Activated naive CD4-positive, alpha-beta T cell treated with anti-CD3 and anti-CD28 coated beads, Interleukin-2, amount 50 U/mL, for 16 hours (primary cell): ENCODE measurements around the gene EML1.

Experiments used
- DNase-seq: peaks from one replicate; pipeline ENCODE4 v3.0.0-alpha.2; 2020

The EML1 gene

DNA sequence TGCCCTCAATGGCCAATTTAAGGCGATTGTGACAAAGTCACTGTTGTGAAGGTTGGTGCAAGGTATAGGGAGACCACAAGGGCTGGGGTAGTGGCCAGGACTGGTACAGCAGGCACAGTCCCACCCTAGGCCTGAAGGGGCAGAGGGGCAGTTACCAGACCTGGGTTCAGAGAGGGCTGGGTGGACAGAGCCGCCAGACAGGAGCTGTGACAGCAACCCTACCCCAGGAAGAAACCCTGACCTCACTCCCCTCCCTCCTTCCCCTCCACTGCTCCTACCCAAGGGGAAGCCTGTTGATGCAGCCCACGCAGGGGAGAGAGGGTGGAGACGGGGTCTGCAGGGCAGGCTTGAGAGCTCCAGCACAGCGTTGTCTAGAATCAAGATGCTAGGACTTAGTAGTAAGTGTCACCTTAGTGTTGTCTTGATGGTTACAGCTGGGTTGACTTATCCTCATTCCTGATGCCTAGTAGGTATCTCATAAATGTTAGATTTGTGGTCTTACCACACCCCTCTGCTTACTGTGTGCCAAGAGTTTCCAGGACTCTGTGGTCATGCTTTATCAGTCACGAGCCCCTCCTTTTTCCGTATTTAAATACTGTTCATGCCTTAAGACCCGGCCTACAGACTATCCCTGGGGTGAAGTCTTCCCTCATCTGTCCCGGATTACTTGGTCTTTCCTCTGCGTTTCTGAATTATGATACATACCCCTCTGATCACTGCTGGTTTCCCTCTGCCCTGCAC lies 14.4 kb downstream of the EML1 start:
- no peak for DNase-seq

DNA sequence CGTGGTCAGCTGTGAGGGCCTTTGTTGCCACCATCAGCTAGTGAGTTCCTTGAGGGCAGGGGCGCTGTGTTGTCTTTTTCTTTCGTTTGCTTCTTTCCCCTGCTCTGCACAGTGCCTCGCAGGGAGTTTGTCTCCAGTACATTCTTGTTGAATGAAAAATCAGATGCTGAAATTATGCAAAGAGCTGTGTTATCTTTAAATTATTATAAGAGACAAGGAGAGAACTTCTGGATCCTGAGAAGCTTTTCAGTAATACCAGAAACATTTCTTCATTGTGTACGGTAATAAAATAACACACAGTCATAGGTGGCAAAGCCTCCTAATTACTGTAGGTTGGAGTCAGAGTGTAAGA lies 14.9 kb downstream of the EML1 start:
- DNase-seq, result no peak

DNA sequence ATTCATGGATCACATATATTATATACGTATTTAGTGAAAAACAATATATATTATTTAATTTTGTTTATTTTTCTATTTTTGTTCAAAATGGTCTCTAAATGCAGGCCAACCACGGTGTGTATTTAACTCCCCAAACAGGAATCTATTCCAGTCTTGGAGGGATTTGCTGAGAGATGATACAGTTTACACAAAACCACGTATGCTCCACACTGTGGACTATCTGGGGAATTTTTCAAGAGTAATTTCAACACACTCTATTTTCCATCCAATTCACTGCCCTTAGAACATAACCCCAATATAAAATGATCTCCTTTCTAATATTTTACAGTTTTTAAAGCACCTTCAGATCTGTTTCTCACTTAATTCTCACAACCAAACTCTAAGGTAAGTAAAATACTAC lies 15.3 kb downstream of the EML1 start:
- no peak for DNase-seq

DNA sequence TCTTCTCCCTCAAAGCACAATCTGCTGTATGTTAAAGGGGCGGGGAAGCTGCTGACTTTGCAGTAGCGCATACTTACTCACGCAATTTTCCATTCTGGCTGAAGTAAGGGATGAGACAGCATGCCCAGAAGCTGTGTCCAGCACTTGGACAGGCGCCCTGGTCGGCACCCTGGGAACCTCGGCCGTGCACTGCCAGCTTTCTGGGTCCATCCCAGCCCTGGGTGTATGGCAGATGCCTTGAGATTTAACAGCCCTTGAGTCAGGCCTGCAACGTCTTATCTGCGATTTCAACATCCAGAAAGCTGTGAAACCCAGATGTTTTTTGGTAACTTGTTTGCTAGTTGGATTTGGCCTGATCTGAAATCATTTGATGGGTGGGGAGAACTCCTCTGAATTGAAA lies 16.1 kb downstream of the EML1 start:
- no peak for DNase-seq

DNA sequence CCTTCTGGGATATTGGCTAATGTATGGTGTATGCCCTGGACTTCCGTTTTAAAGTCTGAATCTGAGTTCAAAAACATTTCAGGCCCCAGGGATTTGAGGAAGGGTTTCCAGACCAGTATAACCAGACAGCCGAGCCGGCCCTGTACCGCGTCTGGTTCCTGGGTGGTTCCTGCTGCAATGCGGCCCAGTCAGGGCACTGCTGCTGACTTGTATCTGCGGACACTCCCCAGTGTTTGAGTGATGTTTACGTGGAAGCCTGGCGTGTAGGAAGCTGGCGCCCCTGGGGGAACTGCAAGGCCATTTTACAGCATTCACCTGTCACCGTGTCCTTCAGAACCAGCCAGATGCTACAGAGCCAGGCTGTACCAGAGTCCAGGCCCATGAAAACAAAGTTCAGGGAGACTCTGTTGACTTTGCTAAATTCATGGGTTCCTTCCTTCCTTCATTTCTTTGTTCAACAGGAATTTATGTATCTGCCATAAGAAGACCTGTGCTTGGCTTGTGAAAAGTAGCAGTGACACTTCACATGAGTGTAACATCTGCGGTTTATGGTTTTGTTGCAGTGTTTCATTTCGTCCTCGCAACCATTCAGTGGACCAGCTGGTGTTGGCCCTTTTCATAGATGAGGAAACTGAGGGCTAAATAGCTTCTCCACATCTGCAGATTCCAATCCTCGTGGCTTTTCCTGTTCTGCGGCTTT lies 16.8 kb downstream of the EML1 start:
- no peak for DNase-seq

DNA sequence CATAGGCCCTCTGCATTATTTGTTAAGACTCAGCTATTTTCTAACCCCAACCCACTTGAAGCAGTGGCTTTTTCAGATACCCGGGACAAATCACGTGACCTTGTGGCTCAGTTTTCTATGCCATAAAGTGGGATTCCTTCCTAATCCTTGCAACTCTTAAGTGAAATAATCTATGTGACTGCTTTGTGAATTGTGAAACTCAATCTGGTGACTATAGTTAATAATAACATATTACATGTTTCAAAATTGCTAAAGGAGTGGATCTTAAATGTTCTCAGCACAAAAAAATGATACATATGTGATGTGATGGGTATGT lies 17.3 kb downstream of the EML1 start:
- no peak for DNase-seq

DNA sequence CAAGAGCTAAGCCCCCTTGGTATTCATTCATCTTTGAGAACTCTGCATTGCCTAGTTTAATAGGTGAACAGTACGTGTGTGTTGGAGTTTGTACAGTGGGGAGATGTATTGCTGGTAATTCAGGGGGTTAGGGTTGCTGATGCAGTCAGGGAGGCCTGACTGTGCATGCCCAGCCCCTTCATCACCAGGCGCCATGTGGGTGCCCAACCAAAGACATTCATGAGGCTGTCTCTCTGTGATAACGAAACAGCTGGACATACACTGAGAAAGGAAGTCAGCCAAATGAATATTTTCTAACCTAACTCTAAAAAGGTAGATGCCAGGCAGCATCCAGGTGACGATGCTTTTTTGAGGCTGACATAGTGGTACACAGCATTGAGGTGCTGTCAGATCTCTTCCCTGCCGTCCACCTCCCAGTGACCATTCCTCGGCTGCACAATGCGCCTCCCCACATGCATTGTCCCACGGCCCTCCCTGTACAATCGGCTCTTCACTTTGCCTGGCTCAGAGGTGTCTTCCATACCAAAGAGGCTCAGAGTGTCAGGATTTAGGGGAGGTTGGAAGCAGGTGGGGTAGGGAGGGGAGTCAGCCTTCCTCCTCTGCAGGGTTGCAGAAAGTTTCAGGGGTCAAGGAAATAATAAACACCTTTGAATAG lies 19.0 kb downstream of the EML1 start:
- no peak for DNase-seq

DNA sequence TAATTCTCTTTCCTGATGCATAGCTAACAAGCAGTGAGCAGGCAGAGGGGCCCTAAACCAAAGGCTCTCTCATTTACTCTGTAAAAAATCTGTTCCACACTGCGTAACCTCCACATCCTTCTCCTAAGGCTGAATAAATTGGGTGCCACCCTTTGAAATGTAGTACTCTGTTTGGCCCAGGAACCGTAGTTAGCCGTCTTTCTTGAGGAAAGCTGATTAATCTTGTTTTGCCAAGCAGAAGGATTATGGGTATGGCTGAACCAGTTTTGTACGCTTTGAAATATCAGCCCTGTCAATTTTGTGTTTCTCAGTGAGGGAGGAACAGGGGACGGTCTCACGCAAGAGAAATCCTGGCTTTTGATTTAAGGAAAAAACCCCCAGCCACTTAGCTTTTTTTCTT lies 19.7 kb downstream of the EML1 start:
- no peak for DNase-seq

DNA sequence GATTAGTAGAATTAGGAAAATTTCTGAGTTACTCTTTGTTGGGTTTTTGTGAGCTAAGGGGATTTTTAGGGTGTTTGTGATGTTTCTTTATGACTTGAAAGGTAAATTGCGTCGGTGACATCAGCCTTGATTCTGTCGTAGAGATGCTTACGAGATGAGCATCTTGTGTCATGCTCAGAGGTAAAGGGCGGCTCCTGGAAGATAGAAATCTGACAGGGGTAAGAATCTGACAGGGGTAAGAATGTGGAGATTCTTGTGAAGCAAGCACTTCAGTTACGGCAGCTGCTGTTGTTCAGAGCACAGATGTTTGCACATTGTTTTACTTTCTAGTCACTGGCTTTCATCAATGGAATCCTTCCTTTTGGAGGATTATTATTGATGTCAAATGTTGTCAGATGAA lies 22.5 kb downstream of the EML1 start:
- no peak for DNase-seq

DNA sequence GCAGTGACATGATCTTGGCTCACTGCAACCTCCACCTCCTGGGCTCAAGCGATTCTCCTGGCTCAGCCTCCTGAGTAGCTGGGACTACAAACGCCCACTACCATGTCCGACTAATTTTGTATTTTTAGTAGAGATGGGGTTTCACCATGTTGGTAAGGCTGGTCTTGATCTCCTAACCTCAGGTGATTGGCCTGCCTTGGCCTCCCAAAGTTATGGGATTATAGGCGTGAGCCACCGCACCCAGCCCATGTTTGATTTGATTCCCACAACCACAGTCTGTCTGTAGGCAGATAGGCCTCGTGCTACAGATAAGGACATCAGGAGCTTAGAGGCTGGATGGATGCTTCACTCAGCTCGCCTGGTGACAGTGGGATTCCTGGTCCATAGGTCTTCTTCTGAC lies 23.0 kb downstream of the EML1 start:
- no peak for DNase-seq

DNA sequence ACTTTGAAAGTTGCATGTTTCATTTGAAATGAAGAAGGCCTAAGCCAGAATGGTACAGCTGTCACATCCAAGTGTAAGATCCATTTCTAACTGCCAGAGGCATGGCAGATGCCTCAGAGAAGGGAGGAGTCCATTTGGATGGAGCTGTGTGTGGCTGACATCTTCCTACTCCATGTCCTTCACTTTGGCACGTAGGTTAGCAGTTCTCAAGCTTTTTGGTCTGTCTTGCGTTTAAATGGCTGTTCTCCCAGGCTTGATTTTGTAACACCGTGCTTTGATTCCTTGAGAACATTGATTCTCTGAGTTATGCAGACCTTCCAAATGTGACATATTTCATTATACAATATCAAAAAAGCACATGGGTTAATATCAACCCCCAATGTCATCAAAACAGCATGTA lies 23.4 kb downstream of the EML1 start:
- no peak for DNase-seq

DNA sequence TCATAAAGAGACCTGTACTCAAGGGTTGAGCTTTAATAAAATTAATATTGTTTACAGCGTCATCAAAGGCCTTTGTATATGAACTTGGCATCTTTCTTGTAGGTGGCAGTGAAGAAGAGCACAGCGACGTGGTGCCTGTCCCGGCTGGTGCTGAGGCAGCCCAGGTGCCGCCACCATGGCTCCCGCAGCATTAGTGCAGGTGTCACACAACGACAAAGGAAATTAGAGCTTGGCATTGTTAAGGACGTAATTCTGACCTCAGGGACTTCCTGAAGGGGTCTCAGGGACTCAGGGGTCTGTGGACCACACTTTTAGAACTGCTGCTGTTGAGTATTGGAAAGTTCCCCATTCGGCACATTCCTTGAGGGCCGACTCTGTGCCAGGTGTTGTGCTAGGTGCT lies 24.1 kb downstream of the EML1 start:
- DNase-seq, result no peak

DNA sequence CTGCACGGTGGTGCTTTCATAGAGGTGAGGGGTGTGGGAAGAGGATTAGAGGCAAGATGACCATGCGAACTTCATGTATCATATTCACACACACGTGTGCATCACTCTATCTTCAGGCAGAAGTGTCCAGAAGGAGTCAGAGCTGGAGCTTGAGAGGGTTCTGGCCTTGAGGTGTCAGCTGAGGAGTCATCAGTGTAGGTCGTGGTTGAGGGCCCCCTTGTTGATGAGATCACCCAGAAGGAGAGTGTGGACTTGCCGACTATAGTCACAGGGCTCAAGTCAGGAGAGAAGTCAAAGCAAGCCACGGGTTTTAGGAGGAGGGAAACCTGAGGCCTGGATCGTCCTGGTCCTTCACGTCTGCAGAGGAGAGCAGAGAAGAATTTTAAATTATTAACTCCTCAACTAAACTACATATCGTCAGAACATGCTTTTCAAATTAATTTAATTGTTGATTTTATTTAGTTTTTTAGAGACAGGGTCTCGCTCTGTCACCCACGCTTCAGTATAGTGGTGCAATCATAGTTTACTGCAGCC lies 25.4 kb downstream of the EML1 start:
- DNase-seq, result no peak

DNA sequence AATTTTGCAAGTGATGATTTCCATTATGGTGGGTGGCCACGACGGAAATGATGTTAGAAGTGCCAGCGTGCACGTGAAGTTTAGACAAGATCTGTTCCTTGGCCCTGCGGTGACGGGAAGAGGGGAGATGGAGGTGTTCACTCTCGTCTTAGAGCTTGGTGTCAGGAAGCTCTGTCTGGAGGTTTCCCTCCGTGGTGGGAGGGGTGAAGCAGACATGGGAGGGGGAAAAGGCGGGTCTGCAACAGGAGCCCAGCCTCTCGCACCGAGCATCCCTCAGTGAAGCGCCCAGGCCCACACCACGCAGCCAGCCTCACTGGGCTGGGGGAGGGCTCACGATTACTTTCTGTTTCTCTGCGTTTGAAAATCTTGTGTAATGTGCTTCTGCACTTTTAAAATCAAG lies 26.3 kb downstream of the EML1 start:
- DNase-seq, result no peak

DNA sequence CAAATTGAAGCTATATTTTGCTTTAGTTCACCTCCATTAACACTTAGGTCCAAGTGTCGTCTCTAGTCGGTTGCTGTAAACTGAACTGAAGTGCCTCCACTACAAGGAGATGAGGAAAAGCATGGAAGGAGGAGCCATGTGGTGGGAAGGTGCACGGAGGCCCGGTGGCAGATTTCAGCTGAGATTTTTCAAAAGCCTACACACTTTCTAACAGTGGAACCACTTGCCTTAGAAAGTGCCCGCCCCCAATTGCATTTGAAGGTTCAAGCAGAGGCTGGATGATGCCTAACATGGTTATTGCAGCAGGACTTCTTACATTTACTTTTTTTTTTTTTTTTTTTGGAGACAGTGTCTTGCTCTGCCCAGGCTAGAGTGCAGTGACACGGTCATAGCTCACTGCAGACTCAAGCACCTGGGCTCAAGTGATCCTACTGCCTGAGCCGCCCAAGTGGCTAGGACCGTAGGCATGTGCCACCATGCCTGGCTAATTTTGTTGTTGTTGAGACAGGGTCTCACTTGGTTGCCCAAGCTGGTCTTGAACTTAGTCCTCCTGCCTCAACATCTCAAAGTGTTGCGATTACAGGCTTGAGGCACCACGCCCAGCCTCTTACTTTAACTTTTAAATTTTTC lies 27.6 kb downstream of the EML1 start:
- DNase-seq, result no peak

DNA sequence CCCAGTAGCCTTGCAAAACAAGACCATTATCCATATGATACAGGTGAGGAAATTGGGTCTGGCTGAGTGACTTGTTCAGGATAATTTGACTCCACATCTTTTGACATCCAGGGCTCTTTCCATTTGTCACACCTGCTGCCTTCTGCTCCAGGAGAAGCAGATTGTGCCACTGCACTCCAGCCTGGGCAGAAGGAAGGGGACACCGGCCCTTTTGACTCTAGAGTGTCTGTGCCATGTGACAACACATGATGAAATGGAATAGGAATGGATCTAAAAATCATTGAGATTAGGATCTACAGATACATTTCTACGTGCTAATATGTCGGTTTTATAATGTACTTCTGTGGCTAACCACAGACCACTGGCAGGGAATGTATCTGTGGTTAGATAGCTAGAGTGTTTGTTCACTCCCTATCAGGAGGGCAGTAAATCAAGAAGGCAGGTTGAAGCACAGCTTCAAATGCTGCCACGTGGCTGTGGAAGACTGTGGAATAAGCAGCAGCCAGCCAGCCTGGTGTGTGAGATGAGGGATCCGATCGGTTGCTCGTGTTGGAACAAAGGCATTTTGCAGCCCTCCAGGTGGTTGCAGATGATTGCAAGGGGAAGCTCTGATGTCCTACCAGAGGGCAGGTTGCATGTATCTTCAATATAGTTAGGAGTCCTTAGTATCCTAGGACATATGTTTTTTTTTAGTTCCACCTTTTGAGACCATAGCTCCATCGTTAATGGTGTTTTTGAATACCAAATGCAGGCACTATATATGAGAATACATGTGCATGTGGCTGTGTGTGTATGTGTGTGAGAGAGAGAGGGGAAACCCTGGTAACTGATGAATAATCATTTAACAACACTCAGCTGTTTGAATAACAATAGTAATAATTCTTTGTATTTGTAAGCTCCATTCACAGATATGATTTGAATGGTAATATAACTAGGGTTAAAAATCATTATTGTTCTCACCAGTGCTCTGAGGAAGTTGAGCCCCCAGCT lies 28.6 kb downstream of the EML1 start:
- DNase-seq, result no peak

DNA sequence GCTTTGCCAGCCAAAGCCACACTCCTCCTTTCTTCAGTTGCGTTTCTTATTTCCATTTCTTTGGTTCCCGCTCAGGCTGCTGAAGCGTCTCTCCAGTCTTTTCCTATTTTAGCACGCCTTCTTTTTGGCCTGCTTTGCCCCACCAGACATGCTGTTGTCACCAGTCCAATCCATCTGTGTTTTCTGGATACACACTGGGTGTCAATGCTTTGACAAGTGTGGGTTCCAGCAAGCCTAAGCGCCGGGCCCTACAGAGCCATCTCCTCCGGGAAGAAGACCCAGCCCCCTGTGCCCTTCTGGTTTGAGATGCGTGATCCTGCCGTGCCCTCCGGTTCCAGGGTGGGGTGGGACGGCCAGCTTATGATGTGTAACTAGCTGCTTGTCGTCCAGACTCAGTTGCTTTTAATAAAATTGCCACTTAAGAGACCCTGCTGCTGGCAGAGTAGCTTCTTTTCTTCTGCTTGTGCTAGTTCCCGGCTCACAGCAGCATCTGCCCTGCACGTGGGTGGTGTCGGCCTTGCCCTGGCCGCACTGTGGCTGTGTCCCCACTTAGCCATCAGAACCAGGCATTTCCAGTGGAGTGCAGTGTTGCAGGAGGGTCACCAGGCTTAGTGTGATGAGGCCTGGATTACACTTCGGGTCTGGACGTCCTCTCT lies 29.7 kb downstream of the EML1 start:
- no peak for DNase-seq

DNA sequence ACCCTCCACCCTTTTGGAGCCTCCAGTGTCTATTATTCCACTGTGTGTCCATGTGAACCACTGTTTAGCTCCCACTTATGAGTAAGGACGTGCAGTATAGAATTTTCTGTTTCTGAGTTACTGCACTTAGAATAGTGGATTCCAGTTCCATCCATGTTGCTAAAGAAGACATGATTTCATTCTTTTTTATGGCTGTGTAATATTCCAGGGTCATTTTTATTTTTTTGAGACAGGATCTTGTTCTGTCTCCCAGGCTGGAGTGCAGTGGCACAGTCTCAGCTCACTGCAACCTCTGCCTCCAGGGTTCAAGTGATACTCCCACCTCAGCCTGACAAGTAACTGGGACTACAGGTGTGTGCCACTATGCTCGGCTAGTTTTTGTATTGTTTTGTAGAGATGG lies 31.6 kb downstream of the EML1 start:
- DNase-seq, result no peak

DNA sequence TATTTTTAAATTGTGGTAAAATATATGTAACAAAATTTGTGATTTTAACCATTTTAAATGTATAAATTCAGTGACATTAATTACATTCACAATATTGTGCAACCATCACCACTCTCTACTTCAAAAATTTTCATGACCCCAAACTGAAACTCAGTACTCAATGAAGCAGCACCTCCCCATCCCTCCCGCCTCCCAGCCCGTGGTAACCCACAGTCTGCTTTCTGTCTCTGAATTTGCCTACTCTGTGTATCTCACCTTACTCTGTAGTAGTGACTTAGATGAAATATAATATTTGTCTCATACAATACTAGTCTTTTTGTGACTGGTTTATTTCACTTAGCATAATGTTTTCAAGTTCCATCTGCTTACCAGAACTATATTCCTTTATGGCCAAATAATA lies 36.2 kb downstream of the EML1 start:
- no peak for DNase-seq

DNA sequence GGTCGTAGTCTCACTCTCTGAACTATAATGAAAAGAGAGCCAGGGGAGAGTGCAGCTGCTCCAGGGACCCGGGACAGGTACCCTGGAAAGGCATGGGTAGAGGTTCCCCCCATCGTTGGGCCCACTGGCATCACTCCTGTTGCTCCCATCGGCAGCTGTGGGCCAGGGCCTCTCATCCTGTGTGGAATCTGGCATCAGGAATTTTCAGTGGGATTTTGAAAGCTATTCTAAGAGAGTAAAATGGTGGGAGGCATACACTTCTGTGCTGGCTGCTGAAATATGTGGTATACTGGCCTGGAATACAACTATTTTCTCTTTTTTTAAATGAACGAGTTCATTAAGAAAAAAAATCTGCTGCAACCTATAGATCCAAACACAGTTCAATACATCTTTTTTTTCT lies 38.1 kb downstream of the EML1 start:
- no peak for DNase-seq

DNA sequence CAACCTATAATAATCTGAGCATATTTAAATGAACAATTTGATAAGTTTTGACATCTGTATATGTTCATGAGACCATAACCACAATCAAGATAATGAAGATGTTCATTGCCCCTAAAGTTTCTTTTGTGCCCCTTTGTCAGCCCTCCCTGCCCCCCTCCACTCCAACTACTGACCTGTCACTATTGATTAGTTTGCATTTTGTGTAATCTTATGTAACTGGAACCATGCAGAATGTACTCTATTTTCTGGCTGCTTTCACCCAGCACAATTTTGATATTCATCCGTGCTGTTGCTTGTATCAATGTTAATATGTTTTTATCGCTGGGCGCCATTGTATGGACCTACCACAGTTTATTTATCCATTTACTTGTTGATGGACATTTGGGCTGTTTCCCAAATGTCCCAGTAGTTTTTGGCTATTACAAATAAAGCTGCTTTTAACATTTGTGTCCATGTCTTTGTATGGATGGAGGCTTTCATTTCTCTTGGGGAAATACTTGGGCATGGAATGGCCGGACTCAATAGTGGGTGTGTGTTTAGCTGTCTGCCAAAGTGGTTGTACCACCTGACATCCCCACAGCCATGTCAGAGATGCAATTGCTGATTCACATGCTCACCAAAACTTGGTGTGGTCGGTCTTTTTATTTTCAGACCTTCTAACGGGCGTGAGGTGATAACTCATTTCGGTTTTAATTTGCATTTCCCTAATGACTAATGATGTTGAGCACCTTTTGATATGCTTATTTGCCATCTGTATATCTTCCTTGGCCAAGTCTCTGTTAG lies 38.9 kb downstream of the EML1 start:
- no peak for DNase-seq
